ENCODE results near the gene BNC2. TPM values are rescaled to one million over a fixed set of nuclear protein-coding genes. Genes with fewer than 3 reads are reported as not detected.
"Not testable (repeated sequence)": the region's sequence is repeated elsewhere in the genome, so short reads cannot be mapped to it uniquely, and the experiment has no call there.

BNC2 gene
- total RNA-seq, 2 donors from 2014 or later: 0.99 to 1.8 TPM

- DNase-seq (no peak), ATAC-seq (no peak)
- intact Hi-C loops (cut with DNase I): no loop called here
- Histone ChIP-seq H3K27me3 (no peaks in the 10 kb centered on the region), H3K9me3 (no peaks in the 10 kb centered on the region), H3K27ac (no peak overlapping the region), H3K36me3 (replicated peaks in 1 of 2; ENCODE audit: insufficient read depth in 1 of 2, low read depth in 2 of 2) (no peaks in the 10 kb centered on the region), H3K4me3 (no peak overlapping the region), H3K4me1 (no peaks in the 10 kb centered on the region)
- 61 to 75% methylated on average over 6 of the region's 6 CpGs for WGBS, 2 donors
- TF ChIP-seq POLR2A (IDR thresholded peaks at IDR 0.05) (no peak), CTCF (IDR thresholded peaks at IDR 0.05) (no peak)
These were observed 13.1 kb upstream of the BNC2 start for GRCh38 chr9:16883586-16883985.

GRCh38 chr9:16882440-16882839, 12.0 kb upstream of the BNC2 start:
- 81 to 83% methylated on average over 6 of the region's 6 CpGs for WGBS, 2 donors
- H3K36me3 ChIP-seq (replicated peaks in 1 of 2; ENCODE audit: insufficient read depth in 1 of 2, low read depth in 2 of 2); ATAC-seq; DNase-seq; H3K4me1 ChIP-seq; intact Hi-C loops (cut with DNase I); H3K9me3 ChIP-seq; H3K4me3 ChIP-seq; H3K27ac ChIP-seq; H3K27me3 ChIP-seq: not testable (repeated sequence)

GRCh38 chr9:16879416-16879815, 8.9 kb upstream of the BNC2 start:
- TF ChIP-seq CTCF (IDR thresholded peaks at IDR 0.05) (no peak), POLR2A (IDR thresholded peaks at IDR 0.05) (no peak)
- no peak overlapping the region for H3K27ac ChIP-seq
- WGBS, 2 donors: 37 to 40% methylated on average over 2 of the region's 2 CpGs
- H3K9me3 ChIP-seq: no peaks in the 10 kb centered on the region
- no peak overlapping the region for H3K4me3 ChIP-seq
- DNase-seq (no peak), ATAC-seq (no peak)
- no peaks in the 10 kb centered on the region for H3K4me1 ChIP-seq
- no peaks in the 10 kb centered on the region for H3K36me3 ChIP-seq (replicated peaks in 1 of 2; ENCODE audit: insufficient read depth in 1 of 2, low read depth in 2 of 2)
- no peaks in the 10 kb centered on the region for H3K27me3 ChIP-seq
- intact Hi-C loops (cut with DNase I): no loop called here

GRCh38 chr9:16877256-16877655, 6.8 kb upstream of the BNC2 start:
- Histone ChIP-seq H3K36me3 (replicated peaks in 1 of 2; ENCODE audit: insufficient read depth in 1 of 2, low read depth in 2 of 2) (no peaks in the 10 kb centered on the region), H3K4me3 (no peak overlapping the region), H3K27me3 (no peaks in the 10 kb centered on the region), H3K9me3 (no peaks in the 10 kb centered on the region), H3K27ac (no peak overlapping the region), H3K4me1 (no peaks in the 10 kb centered on the region)
- no peak for ATAC-seq
- intact Hi-C loops (cut with DNase I): no loop called here
- DNase-seq: no peak
- no peak for TF ChIP-seq CTCF (IDR thresholded peaks at IDR 0.05)
- no peak for TF ChIP-seq POLR2A (IDR thresholded peaks at IDR 0.05)
- WGBS, 2 donors: 84 to 94% methylated on average over 4 to 15 of the region's 19 CpGs

- no peak overlapping the region for H3K27ac ChIP-seq
- TF ChIP-seq POLR2A (IDR thresholded peaks at IDR 0.05) (no peak), CTCF (IDR thresholded peaks at IDR 0.05) (no peak)
- H3K4me3 ChIP-seq: no peak overlapping the region
- ATAC-seq: no peak
- no peak for DNase-seq
- no peaks in the 10 kb centered on the region for H3K36me3 ChIP-seq (replicated peaks in 1 of 2; ENCODE audit: insufficient read depth in 1 of 2, low read depth in 2 of 2)
- H3K9me3 ChIP-seq: no peaks in the 10 kb centered on the region
- H3K27me3 ChIP-seq: peaks cover 0 to 6% of the 10 kb centered on the region in 2 donors
- peaks cover 23% of the 10 kb centered on the region for H3K4me1 ChIP-seq
- intact Hi-C loops (cut with DNase I): no loop called here
- WGBS, 2 donors: 64 to 66% methylated on average over 6 of the region's 6 CpGs
These were observed 2.8 kb upstream of the BNC2 start for GRCh38 chr9:16873126-16873802.
